ENCODE measurements around the gene SOX12.
"Not testable (repeated sequence)": the region's sequence is repeated elsewhere in the genome, so short reads cannot be mapped to it uniquely, and the experiment has no call there.

SOX12 gene

GRCh38 chr20:370977-371754 is 45.8 kb downstream of the SOX12 start:
- Histone ChIP-seq H3K4me1 (ENCODE audit: control insufficient read depth, low read depth, low read length) (peaks cover 8% of the 10 kb centered on the region), H3K27me3 (ENCODE audit: control insufficient read depth, insufficient read depth, low read length) (no peaks in the 10 kb centered on the region), H3K36me3 (ENCODE audit: control insufficient read depth, low read depth, low read length) (no peaks in the 10 kb centered on the region), H3K9ac (ENCODE audit: low read length) (no peak overlapping the region), H3K4me3 (ENCODE audit: low read length) (no peak overlapping the region), H3K27ac (ENCODE audit: low read length) (no peak overlapping the region), H3K9me3 (ENCODE audit: control insufficient read depth, low read depth, low read length) (no peaks in the 10 kb centered on the region)

DNA sequence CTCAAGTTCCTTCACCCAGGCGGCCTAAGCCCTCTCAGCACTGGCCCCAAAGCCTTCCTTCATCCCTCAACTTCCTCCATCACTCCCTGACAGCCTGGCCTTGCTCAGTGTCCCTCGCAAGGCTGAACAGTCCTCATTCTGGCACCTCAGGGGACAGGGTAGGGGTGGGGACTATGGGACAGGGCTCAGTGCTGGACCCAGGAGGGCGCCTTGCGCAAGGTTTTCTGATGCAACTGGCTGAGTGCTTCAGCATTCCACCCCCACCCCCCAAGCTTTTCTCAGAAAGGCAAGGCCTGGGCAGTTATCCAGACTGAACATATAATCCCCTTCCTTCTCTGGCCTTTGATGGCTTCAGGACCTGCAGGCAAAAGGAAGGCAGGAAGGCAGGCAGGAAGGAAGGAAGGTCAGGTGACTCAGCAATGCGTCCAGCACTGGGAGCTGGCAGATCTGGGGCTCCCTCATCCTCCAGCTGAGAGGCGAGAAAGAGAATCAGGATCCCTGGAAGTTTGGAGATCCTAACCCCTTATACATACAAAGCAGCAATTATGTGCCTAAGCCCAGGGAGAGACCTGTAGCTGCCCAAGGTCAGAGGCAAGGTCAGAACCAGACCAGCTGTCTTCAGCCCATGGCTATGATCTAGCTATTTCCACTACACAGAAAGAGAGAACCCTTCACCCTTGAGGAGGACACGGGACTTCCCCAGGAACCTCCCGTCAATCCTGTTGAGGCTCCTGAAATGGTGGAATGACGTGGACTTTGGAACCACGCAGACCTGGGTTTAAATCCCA is 46.6 kb downstream of the SOX12 start:
- H3K27ac ChIP-seq (ENCODE audit: low read length) = no peak overlapping the region
- no peaks in the 10 kb centered on the region for H3K27me3 ChIP-seq (ENCODE audit: control insufficient read depth, insufficient read depth, low read length)
- no peak overlapping the region for H3K9ac ChIP-seq (ENCODE audit: low read length)
- H3K4me1 ChIP-seq (ENCODE audit: control insufficient read depth, low read depth, low read length) = peaks cover 8% of the 10 kb centered on the region
- no peak overlapping the region for H3K4me3 ChIP-seq (ENCODE audit: low read length)
- no peaks in the 10 kb centered on the region for H3K36me3 ChIP-seq (ENCODE audit: control insufficient read depth, low read depth, low read length)
- H3K9me3 ChIP-seq (ENCODE audit: control insufficient read depth, low read depth, low read length) = no peaks in the 10 kb centered on the region

GRCh38 chr20:372543-373082 is 47.3 kb downstream of the SOX12 start:
- not testable (repeated sequence) for H3K27ac ChIP-seq (ENCODE audit: low read length); H3K9ac ChIP-seq (ENCODE audit: low read length); H3K4me3 ChIP-seq (ENCODE audit: low read length); H3K36me3 ChIP-seq (ENCODE audit: control insufficient read depth, low read depth, low read length); H3K27me3 ChIP-seq (ENCODE audit: control insufficient read depth, insufficient read depth, low read length); H3K9me3 ChIP-seq (ENCODE audit: control insufficient read depth, low read depth, low read length); H3K4me1 ChIP-seq (ENCODE audit: control insufficient read depth, low read depth, low read length)

- Histone ChIP-seq H3K9me3 (ENCODE audit: control insufficient read depth, low read depth, low read length) (no peaks in the 10 kb centered on the region), H3K9ac (ENCODE audit: low read length) (no peak overlapping the region), H3K27me3 (ENCODE audit: control insufficient read depth, insufficient read depth, low read length) (no peaks in the 10 kb centered on the region), H3K36me3 (ENCODE audit: control insufficient read depth, low read depth, low read length) (no peaks in the 10 kb centered on the region), H3K27ac (ENCODE audit: low read length) (no peak overlapping the region), H3K4me1 (ENCODE audit: control insufficient read depth, low read depth, low read length) (peaks cover 8% of the 10 kb centered on the region), H3K4me3 (ENCODE audit: low read length) (no peak overlapping the region)
These were observed 48.0 kb downstream of the SOX12 start for GRCh38 chr20:373171-373890.

DNA sequence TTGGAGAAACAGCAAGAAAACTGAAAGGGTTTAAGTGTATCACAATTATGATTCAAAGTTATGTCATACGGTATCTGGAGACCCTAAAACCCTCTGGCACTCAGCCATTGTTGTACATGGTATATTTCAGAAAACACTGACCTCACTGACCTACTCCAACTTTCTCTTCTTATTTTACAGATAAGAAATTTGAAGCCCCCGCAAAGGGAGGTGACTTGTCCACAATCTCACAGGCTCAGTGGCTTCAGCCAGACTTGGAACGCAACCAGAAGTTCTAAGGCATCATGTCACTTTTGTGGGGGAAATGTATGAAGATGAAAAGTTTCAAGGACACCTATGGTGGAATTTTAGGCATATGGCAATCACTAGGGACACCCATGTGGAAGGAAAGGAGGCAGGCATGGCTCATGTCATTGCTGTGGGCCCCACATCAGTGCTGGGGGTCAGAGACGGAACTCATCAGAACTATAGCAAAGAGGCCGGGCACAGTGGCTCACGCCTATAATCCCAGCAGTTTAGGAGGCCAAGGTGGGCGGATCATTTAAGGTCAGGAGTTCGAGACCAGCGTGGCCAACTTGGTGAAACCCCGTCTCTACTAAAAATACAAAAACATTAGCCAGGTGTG is 50.0 kb downstream of the SOX12 start:
- H3K27me3 ChIP-seq (ENCODE audit: control insufficient read depth, insufficient read depth, low read length) = no peaks in the 10 kb centered on the region
- H3K9me3 ChIP-seq (ENCODE audit: control insufficient read depth, low read depth, low read length) = no peaks in the 10 kb centered on the region
- H3K36me3 ChIP-seq (ENCODE audit: control insufficient read depth, low read depth, low read length) = no peaks in the 10 kb centered on the region
- H3K27ac ChIP-seq (ENCODE audit: low read length) = no peak overlapping the region
- H3K4me3 ChIP-seq (ENCODE audit: low read length) = no peak overlapping the region
- no peak overlapping the region for H3K9ac ChIP-seq (ENCODE audit: low read length)
- peaks cover 8% of the 10 kb centered on the region for H3K4me1 ChIP-seq (ENCODE audit: control insufficient read depth, low read depth, low read length)

DNA sequence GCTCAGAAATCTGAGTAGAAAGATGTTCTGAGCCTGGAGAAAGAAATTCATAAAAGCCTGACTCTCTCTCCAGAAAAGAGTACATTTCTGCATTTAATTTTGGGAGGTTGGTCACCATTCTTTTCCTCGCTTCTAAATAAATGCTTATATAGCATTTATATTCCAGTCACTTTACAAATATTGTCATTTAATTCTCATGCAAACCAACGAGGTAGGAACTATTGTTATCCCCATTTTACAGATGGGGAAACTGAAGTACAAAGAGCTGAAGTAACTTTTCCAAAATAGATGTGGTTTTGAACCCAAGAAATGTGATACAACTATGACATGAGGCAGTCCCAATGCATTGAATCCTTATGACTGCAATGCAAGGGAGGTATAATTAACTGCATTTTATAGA is 50.7 kb downstream of the SOX12 start:
- Histone ChIP-seq H3K4me3 (ENCODE audit: low read length) (no peak overlapping the region), H3K27ac (ENCODE audit: low read length) (no peak overlapping the region)

DNA sequence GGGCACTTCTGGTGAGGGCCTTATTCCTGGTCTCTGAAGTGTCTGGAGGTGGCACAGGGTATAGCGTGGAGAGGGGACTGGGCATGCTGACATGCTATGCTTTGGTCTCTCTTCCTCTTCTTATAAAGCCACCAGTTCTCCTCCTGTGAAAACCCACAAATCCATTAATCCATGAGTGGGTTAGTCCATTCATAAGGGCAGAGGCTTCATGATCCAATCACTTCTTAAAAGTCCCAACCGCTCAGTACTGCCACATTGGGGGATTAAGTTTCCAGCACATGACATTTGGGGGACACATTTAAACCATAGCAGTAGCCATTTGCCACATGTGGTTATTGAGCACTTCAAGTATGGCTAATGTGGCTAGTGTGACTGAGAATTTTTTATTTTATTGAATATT is 51.4 kb downstream of the SOX12 start:
- H3K4me1 ChIP-seq (ENCODE audit: control insufficient read depth, low read depth, low read length) = peaks cover 5% of the 10 kb centered on the region
- H3K36me3 ChIP-seq (ENCODE audit: control insufficient read depth, low read depth, low read length) = no peaks in the 10 kb centered on the region
- H3K4me3 ChIP-seq (ENCODE audit: low read length) = no peak overlapping the region
- H3K9me3 ChIP-seq (ENCODE audit: control insufficient read depth, low read depth, low read length) = no peaks in the 10 kb centered on the region
- H3K9ac ChIP-seq (ENCODE audit: low read length) = no peak overlapping the region
- no peak overlapping the region for H3K27ac ChIP-seq (ENCODE audit: low read length)
- H3K27me3 ChIP-seq (ENCODE audit: control insufficient read depth, insufficient read depth, low read length) = peaks cover 7% of the 10 kb centered on the region

More for the DNA sequence above, 50.7 kb downstream of the SOX12 start:
- H3K9ac ChIP-seq (ENCODE audit: low read length) = no peak overlapping the region
- no peaks in the 10 kb centered on the region for H3K9me3 ChIP-seq (ENCODE audit: control insufficient read depth, low read depth, low read length)
- peaks cover under 1% of the 10 kb centered on the region for H3K27me3 ChIP-seq (ENCODE audit: control insufficient read depth, insufficient read depth, low read length)
- H3K4me1 ChIP-seq (ENCODE audit: control insufficient read depth, low read depth, low read length) = peaks cover 8% of the 10 kb centered on the region
- no peaks in the 10 kb centered on the region for H3K36me3 ChIP-seq (ENCODE audit: control insufficient read depth, low read depth, low read length)

DNA sequence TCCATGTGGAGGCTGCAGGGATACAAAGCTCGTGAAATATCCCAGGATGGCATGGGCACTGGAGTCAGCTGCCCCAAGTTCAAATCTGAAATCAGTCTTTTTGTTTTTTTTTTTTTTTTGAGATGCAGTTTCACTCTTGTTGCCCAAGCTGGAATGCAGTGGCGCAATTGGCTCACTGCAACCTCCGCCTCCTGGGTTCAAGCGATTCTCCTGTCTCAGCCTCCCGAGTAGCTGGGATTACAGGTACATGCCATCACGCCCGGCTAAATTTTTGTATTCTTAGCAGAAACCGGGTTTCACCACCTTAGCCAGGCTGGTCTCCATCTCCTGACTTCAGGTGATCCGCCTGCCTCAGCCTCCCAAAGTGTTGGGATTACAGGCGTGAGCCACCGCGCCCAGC is 52.2 kb downstream of the SOX12 start:
- H3K4me3 ChIP-seq (ENCODE audit: low read length); H3K9me3 ChIP-seq (ENCODE audit: control insufficient read depth, low read depth, low read length); H3K36me3 ChIP-seq (ENCODE audit: control insufficient read depth, low read depth, low read length); H3K27ac ChIP-seq (ENCODE audit: low read length); H3K4me1 ChIP-seq (ENCODE audit: control insufficient read depth, low read depth, low read length); H3K9ac ChIP-seq (ENCODE audit: low read length): not testable (repeated sequence)
- H3K27me3 ChIP-seq (ENCODE audit: control insufficient read depth, insufficient read depth, low read length) = peaks cover 13% of the 10 kb centered on the region

DNA sequence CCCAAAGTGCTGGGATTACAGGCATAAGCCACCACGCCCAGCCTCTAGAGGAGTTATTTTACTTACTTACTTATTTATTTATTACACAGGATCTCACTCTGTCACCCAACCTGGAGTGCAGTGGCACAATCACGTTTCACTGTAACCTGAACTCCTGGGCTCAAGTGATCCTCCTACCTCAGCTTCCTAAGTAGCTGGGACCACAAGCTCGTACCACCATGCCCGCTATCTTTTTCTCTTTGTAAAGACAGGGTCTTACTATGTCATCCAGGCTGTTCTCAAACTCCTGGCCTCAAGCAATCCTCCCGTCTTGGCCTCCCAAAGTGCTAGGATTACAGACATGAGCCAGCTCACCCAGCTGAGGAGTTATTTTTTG is 53.6 kb downstream of the SOX12 start:
- H3K9ac ChIP-seq (ENCODE audit: low read length) = no peak overlapping the region
- H3K4me3 ChIP-seq (ENCODE audit: low read length) = no peak overlapping the region
- no peak overlapping the region for H3K27ac ChIP-seq (ENCODE audit: low read length)

More for the DNA sequence above, 53.6 kb downstream of the SOX12 start:
- Histone ChIP-seq H3K9me3 (ENCODE audit: control insufficient read depth, low read depth, low read length) (no peaks in the 10 kb centered on the region), H3K4me1 (ENCODE audit: control insufficient read depth, low read depth, low read length) (no peaks in the 10 kb centered on the region), H3K36me3 (ENCODE audit: control insufficient read depth, low read depth, low read length) (no peaks in the 10 kb centered on the region), H3K27me3 (ENCODE audit: control insufficient read depth, insufficient read depth, low read length) (peaks cover 20% of the 10 kb centered on the region)
